ENCODE results near the gene SAMD4B. TPM values are rescaled to one million over a fixed set of nuclear protein-coding genes. Genes with fewer than 3 reads are reported as not detected.

SAMD4B gene
- total and polyA plus RNA-seq, 2 experiments from 2014 or later, result 104 to 172 TPM

- H3K79me2 ChIP-seq (replicated peaks; ENCODE audit: insufficient read depth), result no peaks in the 10 kb centered on the region
- peak; percentile 94 for DNase-seq (ENCODE audit: low spot score)
- H3K27me3 Mint-ChIP-seq (ENCODE audit: insufficient read depth, low read depth, poor library complexity), result peaks cover 19% of the 10 kb centered on the region
- 0 out of 2 replicates have a peak overlapping the region, but pooled peaks have one; percentile 35 for H3K27ac Mint-ChIP-seq
- H3K36me3 Mint-ChIP-seq (ENCODE audit: low read depth), result no peaks in the 10 kb centered on the region
- peak overlapping the region; percentile 31; the same call in 1 of the 2 replicates for H3K4me3 ChIP-seq
- H4K20me1 ChIP-seq (replicated peaks; ENCODE audit: insufficient read depth), result no peaks in the 10 kb centered on the region
- H3K9me3 Mint-ChIP-seq, result no peaks in the 10 kb centered on the region
- no peaks in the 10 kb centered on the region for H3K36me3 ChIP-seq (ENCODE audit: insufficient read depth)
- H3K27ac ChIP-seq (ENCODE audit: low read depth), result no peak overlapping the region
- no peak for TF ChIP-seq ZNF331 (CRISPR knock-in tag; IDR thresholded peaks at IDR 0.05; ENCODE audit: low read depth)
- peak; percentile 97 to 100 for TF ChIP-seq CTCF (conservative IDR thresholded peaks at IDR 0.05; ENCODE audit: low read depth in 2 of 2)
- TF ChIP-seq NANOG (IDR thresholded peaks at IDR 0.05; ENCODE audit: borderline replicate concordance), result no peak
- TF ChIP-seq ZNF462 (CRISPR knock-in tag; IDR thresholded peaks at IDR 0.05), result no peak
- TF ChIP-seq ZNF114 (CRISPR knock-in tag; IDR thresholded peaks at IDR 0.05), result no peak
- no peak for TF ChIP-seq ETS1 (IDR thresholded peaks at IDR 0.05)
- TF ChIP-seq REST (IDR thresholded peaks at IDR 0.05; ENCODE audit: unreplicated experiment), result no peak
- TF ChIP-seq EZH2 (IDR thresholded peaks at IDR 0.05; ENCODE audit: low read depth, unreplicated experiment), result no peak
- peaks cover 11% of the 10 kb centered on the region for H3K4me1 ChIP-seq (ENCODE audit: insufficient read depth)
- H3K4me2 ChIP-seq, result peak overlapping the region; percentile 66
- no peaks in the 10 kb centered on the region for H3K27me3 ChIP-seq (ENCODE audit: insufficient read depth)
- no peaks in the 10 kb centered on the region for H3K9me2 ChIP-seq (ENCODE audit: insufficient read depth)
- peak overlapping the region; percentile 97 for H2AFZ ChIP-seq
- peak; percentile 78 for ATAC-seq
- no peaks in the 10 kb centered on the region for H3F3A ChIP-seq (replicated peaks; ENCODE audit: low read depth)
- H3K4me1 Mint-ChIP-seq, result peaks cover 13% of the 10 kb centered on the region
- H3K4me3 Mint-ChIP-seq, result peak overlapping the region; percentile 43; the same call in 1 of the 3 replicates
Measured at GRCh38 chr19:39328046-39328705, 14.0 kb upstream of the SAMD4B start.

Measured in GM23338 (cell line).